OCI-LY3 (cell line): ENCODE data around the gene FERMT3.

Experiments used
- EZH2phosphoT487 ChIP-seq: fragments of 200-600 bp; shearing (Covaris generic); IDR thresholded peaks from 2 replicates; pipeline ENCODE4 v1.6.1; 2018; ENCODE audit warnings: antibody characterized with exemption, mixed run types, low read depth
- TF ChIP-seq, protein P1 (sequence below): fragments of 200-600, 300-600 bp; sonication (generic); IDR thresholded peaks from 2 replicates; pipeline ENCODE4 v1.5.1; 2014; ENCODE audit warnings: antibody characterized with exemption, low read length, low read depth

- TF ChIP-seq, protein P1, sequence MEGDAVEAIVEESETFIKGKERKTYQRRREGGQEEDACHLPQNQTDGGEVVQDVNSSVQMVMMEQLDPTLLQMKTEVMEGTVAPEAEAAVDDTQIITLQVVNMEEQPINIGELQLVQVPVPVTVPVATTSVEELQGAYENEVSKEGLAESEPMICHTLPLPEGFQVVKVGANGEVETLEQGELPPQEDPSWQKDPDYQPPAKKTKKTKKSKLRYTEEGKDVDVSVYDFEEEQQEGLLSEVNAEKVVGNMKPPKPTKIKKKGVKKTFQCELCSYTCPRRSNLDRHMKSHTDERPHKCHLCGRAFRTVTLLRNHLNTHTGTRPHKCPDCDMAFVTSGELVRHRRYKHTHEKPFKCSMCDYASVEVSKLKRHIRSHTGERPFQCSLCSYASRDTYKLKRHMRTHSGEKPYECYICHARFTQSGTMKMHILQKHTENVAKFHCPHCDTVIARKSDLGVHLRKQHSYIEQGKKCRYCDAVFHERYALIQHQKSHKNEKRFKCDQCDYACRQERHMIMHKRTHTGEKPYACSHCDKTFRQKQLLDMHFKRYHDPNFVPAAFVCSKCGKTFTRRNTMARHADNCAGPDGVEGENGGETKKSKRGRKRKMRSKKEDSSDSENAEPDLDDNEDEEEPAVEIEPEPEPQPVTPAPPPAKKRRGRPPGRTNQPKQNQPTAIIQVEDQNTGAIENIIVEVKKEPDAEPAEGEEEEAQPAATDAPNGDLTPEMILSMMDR = no peak
- no peak for TF ChIP-seq EZH2phosphoT487
Observed at GRCh38 chr11:64250415-64251015, 44.0 kb downstream of the FERMT3 start.
